Activated B cell treated with CpG ODN at 0.5 μM for 24 hours (primary cell): Measurements from ENCODE around the gene MFAP2. TPM values are rescaled to one million over a fixed set of nuclear protein-coding genes. Genes with fewer than 3 reads are reported as not detected.

ENCODE experiments used
- ATAC-seq: fragments of 200-7000 bp; cut with Tn5 transposase; one replicate; pipeline ENCODE4 v1.10.0; 2021; ENCODE audit warnings: low read depth, mild to moderate bottlenecking, moderate library complexity
- CTCF ChIA-PET: fragments of 350-600 bp; sonication (Branson Sonifier 250); formaldehyde crosslinking; loops from one replicate; lab custom pipeline; 2021; ENCODE audit warnings: antibody characterized with exemption; lab: Charles Lee
- POLR2A ChIA-PET: fragments of 350-600 bp; sonication (Branson Sonifier 250); formaldehyde crosslinking; loops from one replicate; lab custom pipeline; 2021; ENCODE audit warnings: antibody characterized with exemption; lab: Charles Lee
- DNase-seq: peaks from one replicate; pipeline ENCODE4 v3.0.0; 2022
- H3K27ac Mint-ChIP-seq: one replicate; pipeline ENCODE4 v1.8.0; 2020; ENCODE audit warnings: mixed read lengths
- H3K27me3 Mint-ChIP-seq: one replicate; pipeline ENCODE4 v1.8.0; 2021; ENCODE audit warnings: mixed read lengths
- H3K36me3 Mint-ChIP-seq: one replicate; pipeline ENCODE4 v1.8.0; 2021; ENCODE audit warnings: low read depth, mixed read lengths
- H3K4me1 Mint-ChIP-seq: one replicate; pipeline ENCODE4 v1.8.0; 2021; ENCODE audit warnings: mixed read lengths
- H3K4me3 Mint-ChIP-seq: one replicate; pipeline ENCODE4 v1.8.0; 2020; ENCODE audit warnings: mild to moderate bottlenecking, mixed read lengths
- H3K9me3 Mint-ChIP-seq: one replicate; pipeline ENCODE4 v1.8.0; 2020; ENCODE audit warnings: mixed read lengths
- CTCF ChIP-seq: fragments of 200-600 bp; IDR thresholded peaks from one replicate; pipeline ENCODE4 v1.8.0; 2022; ENCODE audit warnings: antibody characterized with exemption, mild to moderate bottlenecking
- intact Hi-C: fragments of 100-400 bp; cut with micrococcal nuclease; formaldehyde crosslinking; loops from one replicate; pipeline ENCODE4 v1.15.1; 2024
- total RNA-seq: library from RNA; stranded (reverse); gene quantifications from 2 replicates; pipeline ENCODE4 v1.2.3, GENCODE V29; 2022

The MFAP2 gene
- total RNA-seq, 1 donor from 2014 or later = not detected

DNA sequence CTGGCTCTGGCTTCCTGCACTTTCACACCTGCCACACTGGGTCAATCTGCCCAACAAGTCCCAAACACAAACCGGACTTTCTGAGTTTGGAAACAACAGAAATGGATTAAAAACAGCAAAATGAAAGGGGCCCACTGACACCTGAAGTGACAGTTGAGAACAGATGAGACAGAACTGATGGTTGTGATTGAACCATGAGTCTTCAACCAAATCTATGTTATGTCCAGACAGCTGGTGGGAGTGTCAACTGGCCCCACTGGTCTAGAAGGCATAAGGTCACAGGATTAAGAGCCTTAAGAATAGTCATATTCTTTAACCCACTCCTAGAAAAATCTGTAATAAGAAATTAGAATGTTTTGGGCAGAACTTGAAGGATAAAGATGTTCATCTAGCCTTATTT, 44.3 kb upstream of the MFAP2 start:
- POLR2A ChIA-PET = no interaction called here
- intact Hi-C loops = no loop called here
- ATAC-seq (no peak), DNase-seq (no peak)
- H3K27me3 Mint-ChIP-seq = no peaks in the 10 kb centered on the region
- H3K4me3 Mint-ChIP-seq = no peak overlapping the region
- peaks cover 2% of the 10 kb centered on the region for H3K4me1 Mint-ChIP-seq
- CTCF ChIA-PET = no interaction called here
- TF ChIP-seq CTCF = no peak
- no peaks in the 10 kb centered on the region for H3K9me3 Mint-ChIP-seq
- no peak overlapping the region for H3K27ac Mint-ChIP-seq
- H3K36me3 Mint-ChIP-seq = peaks cover 89% of the 10 kb centered on the region

GRCh38 chr1:17023573-17023972, 43.2 kb upstream of the MFAP2 start:
- H3K36me3 Mint-ChIP-seq = peaks cover 89% of the 10 kb centered on the region

DNA sequence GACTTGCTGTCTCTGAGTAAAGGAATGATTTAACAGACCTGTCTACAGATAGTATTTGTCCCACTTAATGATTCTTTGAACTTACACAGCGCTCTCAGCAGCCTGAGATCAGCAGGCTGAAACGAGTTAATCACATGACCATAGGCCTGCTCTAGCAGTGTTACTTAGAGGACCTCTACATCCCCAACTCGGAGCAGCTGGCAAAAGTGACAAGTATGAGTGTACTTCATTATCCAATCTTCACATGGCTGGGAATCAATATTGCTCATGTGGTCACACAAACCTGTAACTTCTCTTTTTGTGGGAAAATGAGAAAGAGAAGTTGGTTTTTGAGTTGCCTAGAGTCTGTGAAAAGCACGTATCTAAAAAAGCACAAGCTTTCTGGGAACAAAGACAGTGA, 42.7 kb upstream of the MFAP2 start:
- no peak for TF ChIP-seq CTCF
- Mint-ChIP-seq H3K9me3 (no peaks in the 10 kb centered on the region), H3K4me3 (no peak overlapping the region), H3K36me3 (peaks cover 89% of the 10 kb centered on the region), H3K27ac (no peak overlapping the region), H3K27me3 (no peaks in the 10 kb centered on the region), H3K4me1 (peaks cover 15% of the 10 kb centered on the region)
- intact Hi-C loops = no loop called here
- DNase-seq (no peak), ATAC-seq (no peak)
- CTCF ChIA-PET = interaction anchor here (2.1 kb wide), 1 partner anchor 23 kb away, joined by 8 read pairs; no protein-coding TSS in a partner anchor
- POLR2A ChIA-PET = no interaction called here

More at GRCh38 chr1:17023573-17023972, 43.2 kb upstream of the MFAP2 start:
- DNase-seq = no peak
- no peak for ATAC-seq
- intact Hi-C loops = no loop called here
- Mint-ChIP-seq H3K4me1 (peaks cover 11% of the 10 kb centered on the region), H3K9me3 (no peaks in the 10 kb centered on the region), H3K27me3 (no peaks in the 10 kb centered on the region), H3K4me3 (no peak overlapping the region), H3K27ac (no peak overlapping the region)
- POLR2A ChIA-PET = no interaction called here
- TF ChIP-seq CTCF = no peak
- CTCF ChIA-PET = interaction anchor here (2.1 kb wide), 1 partner anchor 23 kb away, joined by 8 read pairs; no protein-coding TSS in a partner anchor

DNA sequence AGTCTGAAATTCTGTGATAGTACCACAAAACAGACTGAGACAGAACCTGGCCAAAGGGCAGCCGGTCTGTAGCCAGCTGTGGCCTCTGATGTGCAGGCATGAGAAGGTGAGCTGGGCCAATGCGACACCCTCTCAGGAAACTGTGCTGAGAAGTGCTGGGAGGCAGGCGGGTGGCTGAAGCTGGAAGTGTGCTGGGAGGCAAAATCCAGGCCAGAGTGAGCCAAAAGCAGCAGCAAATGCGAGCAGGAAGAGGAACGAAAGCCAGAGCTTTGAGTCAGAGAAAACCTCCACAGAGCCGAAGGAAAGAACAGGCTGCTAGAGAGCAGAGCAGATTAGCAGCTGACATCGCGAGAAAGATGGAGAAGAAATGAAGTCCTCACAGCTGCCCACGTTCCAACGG, 41.5 kb upstream of the MFAP2 start:
- Mint-ChIP-seq H3K4me3 (no peak overlapping the region), H3K4me1 (peaks cover 15% of the 10 kb centered on the region), H3K36me3 (peaks cover 83% of the 10 kb centered on the region), H3K9me3 (no peaks in the 10 kb centered on the region), H3K27me3 (no peaks in the 10 kb centered on the region), H3K27ac (no peak overlapping the region)
- CTCF ChIA-PET = interaction anchor here (2.1 kb wide), 1 partner anchor 24 kb away, joined by 8 read pairs; no protein-coding TSS in a partner anchor
- intact Hi-C loops = no loop called here
- DNase-seq (no peak), ATAC-seq (no peak)
- POLR2A ChIA-PET = interaction anchor here (0.6 kb wide), 1 partner anchor 30 kb away, joined by 4 read pairs; no protein-coding TSS in a partner anchor
- TF ChIP-seq CTCF = no peak

- ChIA-PET POLR2A (no interaction called here), CTCF (no interaction called here)
- no peak overlapping the region for H3K4me3 Mint-ChIP-seq
- ATAC-seq = no peak
- peaks cover 75% of the 10 kb centered on the region for H3K36me3 Mint-ChIP-seq
- H3K4me1 Mint-ChIP-seq = peaks cover 15% of the 10 kb centered on the region
- DNase-seq = no peak
- no peak for TF ChIP-seq CTCF
- no peak overlapping the region for H3K27ac Mint-ChIP-seq
- intact Hi-C loops = no loop called here
- H3K27me3 Mint-ChIP-seq = no peaks in the 10 kb centered on the region
- H3K9me3 Mint-ChIP-seq = no peaks in the 10 kb centered on the region
Measured at GRCh38 chr1:17020502-17020901, 40.1 kb upstream of the MFAP2 start.
